Measurements from ENCODE around the gene GTF2H2C_2.
"Not testable (repeated sequence)": the region's sequence is repeated elsewhere in the genome, so short reads cannot be mapped to it uniquely, and the experiment has no call there.

DNA sequence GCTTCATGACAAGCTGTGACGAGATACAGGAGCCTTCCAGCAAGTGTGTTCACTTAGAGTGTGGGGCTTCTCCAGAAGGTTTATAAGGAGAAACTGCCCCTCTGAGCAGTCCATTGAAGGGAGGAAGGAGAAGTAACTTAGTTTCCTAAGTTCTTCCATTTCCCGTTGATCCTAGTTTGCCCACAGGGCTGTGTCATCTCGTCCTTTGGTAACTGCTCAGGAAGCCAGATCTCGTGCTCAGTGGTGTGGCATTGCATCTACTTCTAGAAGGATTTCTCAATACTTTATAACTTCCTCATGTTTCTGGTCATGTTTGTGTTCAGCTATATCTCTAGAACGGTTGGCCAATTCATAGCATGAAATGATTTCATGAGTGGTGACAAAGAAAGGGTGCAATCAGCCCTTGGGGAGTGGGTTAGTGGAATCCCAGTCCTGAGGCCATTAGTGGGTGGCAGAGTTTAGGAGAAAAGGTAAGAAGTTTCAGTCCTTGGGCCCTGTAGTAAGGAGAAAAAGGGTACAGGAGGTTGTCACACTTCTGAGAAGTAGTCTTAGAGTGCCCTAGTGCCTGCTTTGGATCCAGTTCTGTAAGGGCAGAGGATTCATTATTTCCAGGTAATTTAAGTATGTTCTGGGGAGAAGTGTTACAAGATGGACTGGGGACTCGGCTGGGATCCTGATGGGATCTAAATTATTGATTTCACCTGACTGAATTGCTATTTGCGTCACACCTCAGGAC is 36.2 kb downstream of the GTF2H2C_2 start:
- TF ChIP-seq EZH2 (conservative IDR thresholded peaks at IDR 0.05; ENCODE audit: low read depth, low read length); KDM6A (CRISPR knock-in tag; IDR thresholded peaks at IDR 0.05; ENCODE audit: low read depth); NR2C2 (CRISPR knock-in tag; IDR thresholded peaks at IDR 0.05; ENCODE audit: borderline replicate concordance); SP2 (CRISPR knock-in tag; IDR thresholded peaks at IDR 0.05): not testable (repeated sequence)
- TF ChIP-seq, protein P1, sequence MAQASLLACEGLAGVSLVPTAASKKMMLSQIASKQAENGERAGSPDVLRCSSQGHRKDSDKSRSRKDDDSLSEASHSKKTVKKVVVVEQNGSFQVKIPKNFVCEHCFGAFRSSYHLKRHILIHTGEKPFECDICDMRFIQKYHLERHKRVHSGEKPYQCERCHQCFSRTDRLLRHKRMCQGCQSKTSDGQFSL (CRISPR knock-in tag; IDR thresholded peaks at IDR 0.05), result not testable (repeated sequence)

All from HepG2 (cell line).